Activated T-cell treated with anti-CD3 and anti-CD28 coated beads for 48 hours (primary cell): ENCODE results near the gene POLR2L.

Source experiments
- DNase-seq: peaks from one replicate; pipeline ENCODE4 v3.0.0-alpha.2; 2020; ENCODE audit warnings: low read depth

The POLR2L gene

DNA sequence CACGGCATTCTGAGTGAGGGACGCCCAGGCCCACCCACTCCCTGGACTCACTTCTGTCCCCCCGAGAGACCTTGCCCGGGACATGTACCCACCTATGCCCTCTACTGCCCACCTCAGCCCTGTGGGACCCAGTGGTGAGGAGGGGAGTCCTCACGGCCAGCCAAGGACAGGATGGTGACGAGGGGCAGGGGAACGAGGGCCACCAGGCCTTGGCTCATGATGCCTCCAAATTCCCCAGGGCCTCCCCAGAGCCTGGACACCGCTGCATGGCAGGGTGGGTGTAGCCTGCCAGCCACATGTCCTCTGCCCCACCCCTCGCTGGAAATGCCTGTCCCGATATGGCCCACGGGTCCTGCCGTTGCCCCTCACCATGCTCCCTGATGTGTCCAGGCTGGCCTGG lies 26.5 kb upstream of the POLR2L start:
- DNase-seq = no peak

DNA sequence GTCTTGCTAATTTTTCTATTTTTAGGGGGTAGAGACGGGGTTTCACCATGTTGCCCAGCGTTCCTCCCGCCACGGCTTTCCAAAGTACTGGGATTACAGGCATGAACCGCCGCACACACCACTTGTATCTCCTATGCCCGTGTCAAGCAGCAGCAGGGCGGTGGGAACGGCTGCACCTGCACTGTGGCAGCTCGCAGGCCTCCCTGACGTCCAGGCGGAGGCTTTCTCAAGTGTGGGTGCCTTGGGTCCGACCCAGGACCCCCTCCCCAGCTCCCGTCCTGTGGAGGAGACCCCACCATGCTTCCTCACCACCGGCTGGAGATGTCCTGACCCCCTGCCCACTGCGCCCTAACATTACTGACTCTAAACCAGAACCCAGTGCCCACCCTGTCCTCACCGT lies 26.1 kb upstream of the POLR2L start:
- DNase-seq = no peak

DNA sequence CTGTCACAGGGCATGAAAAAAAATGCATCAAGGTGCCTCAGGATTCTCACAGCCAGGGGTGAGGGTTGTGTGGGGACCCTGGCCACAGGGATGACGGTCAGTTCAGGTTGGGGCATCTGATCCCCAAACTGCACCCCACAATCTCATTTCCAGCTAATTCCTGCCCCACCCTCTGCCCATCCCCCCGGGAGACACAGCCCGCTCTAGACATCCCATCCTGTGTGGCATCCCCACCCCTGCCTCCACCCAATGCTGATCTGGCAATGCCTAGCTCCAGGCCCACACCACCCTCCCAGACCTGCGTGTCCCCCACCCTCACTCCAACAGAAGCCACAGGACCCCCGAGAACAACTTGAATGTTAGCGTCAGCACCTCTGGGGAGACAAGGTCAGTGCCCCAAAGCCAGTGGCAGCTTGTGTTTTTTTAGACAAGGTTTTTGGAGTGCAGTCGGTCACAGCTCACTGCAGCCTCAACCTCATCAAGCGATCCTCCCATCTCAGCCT lies 25.6 kb upstream of the POLR2L start:
- no peak for DNase-seq

DNA sequence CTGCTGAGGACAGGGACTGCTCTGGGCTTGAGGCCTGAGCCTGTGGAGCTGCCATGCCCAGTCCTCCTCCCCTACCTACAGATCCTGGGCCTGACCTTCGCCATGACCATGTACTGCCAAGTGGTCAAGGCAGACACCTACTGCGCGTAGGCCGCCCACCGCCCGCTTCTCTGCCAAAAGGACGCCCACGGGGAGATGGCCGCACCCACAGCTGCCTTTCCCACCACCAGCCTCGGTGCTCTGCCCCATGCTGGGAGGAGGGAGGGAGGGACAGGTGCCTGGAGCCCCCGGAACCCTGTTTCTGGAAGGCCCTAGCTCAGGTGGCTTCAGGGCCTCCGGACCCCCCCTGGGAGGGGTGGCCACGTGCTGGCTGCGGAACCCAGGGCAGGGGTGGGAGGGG lies 24.2 kb upstream of the POLR2L start:
- no peak for DNase-seq

GRCh38 chr11:865462-866430 lies 23.4 kb upstream of the POLR2L start:
- no peak for DNase-seq

DNA sequence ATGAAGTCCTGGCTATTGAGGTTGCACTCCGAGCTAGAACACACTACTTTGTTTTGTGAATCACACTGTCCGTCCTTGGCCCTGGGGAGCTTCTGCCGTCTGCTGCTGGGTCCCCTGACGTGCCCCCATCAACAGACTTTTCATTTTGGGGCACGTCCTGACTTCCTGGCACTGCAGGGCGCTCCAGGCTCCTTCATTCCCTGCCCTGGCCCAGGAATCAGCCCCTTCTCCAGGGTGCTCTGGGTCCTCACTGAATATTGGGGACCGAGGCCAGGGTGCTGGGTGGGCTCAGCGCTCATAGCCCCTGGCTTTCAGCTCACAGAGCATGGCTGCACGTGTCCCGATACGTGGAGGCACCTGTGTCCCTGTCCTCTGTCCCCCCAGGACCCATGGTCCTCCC lies 22.6 kb upstream of the POLR2L start:
- DNase-seq = no peak

- no peak for DNase-seq
These were observed 21.8 kb upstream of the POLR2L start for GRCh38 chr11:863910-864827.

DNA sequence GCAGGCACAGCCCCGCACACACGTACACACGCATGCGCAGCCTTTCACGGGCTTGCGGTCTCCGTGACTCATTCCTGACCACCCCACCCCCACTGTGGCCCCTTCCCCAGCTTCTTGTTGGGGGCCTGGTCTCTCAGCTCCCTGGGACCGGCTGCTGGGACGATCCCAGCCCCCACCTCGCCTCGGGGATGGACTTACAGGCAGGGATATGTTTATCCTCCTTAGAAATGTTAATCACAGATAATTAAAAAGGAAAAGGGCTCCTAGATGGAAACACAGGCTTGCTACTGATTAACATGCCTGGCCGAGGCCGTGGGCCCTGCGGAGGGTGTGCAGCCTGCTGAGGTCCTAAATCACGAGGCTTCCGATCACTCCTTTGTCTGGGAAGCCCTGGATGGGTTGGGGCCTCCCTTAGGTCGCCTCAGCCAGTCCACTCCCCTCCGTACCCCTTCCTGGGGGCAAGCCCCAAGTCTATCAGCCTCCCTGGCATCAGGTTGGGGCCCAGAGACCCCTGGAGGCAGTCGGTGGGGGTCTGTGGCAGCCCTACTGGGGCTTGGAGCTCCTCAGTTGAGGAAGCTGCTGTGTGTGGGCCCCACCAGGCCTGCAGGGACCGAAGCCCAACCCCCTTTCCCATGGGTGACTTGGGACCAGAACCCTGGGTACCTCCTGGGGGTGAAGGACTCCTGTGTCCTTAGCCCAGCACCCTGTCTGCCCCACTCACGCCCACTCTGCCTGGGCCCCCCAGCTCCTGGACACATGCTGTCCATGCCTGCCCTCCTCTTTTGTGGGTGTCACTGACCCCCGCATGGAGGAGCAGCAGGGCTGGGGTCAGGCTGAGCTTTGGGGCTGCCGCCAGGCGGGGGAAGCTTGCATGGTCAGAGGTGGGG lies 20.9 kb upstream of the POLR2L start:
- no peak for DNase-seq

GRCh38 chr11:862696-863022 lies 20.3 kb upstream of the POLR2L start:
- no peak for DNase-seq

DNA sequence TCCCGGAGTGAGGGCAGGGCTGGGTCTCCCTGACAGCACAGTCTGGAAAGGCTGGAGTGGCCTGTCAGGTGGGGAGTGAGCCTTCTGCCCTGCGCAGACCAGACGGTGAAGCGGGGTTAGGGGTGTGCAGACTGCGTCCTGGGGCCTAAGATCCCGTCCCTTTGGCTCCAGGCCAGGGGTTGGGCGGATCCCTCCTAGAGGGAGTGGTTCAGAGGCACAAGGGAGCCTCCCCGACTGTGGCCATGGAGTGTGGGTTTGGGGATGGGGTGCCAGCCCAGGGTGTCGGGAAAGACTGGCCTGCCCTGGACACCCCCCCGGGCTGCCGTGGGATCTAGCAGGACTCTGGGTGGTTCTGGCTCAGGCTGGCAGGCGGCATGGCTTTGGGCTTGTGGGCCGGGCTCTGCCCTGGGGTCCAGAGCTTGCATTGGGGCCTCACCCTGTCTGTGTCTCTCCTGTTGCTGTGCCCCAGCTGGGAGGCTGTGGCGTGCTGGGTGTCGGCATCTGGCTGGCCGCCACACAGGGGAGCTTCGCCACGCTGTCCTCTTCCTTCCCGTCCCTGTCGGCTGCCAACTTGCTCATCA lies 19.8 kb upstream of the POLR2L start:
- no peak for DNase-seq

DNA sequence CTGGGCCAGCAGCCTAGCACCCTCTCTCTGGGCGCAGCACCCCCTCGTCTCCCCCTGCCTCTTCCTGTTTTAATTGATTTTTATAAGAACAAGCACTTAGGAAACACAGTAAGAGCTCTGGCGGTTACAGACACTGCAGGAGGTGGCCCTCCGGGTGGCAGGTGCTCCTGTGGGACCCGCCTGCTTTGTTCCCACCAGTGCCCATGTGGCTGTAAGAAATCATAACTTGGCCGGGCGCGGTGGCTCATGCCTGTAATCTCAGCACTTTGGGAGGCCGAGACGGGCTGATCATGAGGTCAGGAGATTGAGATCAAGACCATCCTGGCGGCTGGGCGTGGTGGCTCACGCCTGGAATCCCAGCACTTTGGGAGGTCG lies 18.8 kb upstream of the POLR2L start:
- DNase-seq = no peak

DNA sequence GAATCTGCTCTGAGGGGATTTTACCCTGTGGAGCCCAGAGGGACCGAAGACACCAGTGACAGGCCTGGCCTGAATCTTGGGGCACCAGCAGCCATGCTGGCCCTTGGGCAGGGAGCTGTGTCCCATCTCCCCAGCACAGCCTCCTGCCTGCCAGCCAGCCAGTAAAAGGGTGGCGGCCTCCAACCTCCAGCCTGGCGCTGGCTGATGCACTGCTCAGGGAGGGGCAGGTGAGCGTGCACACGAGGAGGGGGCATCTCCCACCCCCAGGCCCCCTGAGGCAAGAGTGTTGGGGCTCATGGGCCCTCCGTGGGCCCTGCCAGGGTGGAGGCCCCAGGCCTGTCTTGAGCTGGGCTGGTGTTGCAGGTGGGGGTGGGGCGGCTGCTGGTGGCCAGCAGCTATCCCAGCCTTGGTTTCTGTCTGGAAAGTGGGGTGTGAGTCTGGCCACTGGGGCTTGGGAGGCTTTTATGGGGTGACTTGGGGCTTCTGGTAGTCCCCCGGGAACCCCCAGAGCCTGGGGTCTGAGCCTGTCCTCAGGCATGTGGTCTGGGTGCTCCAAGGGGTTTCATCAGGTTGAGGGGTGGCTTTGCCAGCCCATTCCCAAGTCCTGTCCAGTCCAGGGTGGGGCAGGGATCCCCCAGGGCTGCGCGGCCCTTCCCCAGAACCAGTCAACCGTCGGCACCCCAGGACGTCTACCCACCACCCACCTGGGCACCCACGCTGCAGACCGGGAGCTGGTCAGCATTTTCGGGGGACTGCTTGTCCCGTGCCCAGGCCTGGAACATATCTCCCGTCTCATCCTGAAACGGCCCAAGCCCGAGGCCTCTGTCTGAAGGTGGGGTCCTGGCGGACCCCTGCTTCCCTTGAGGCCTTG lies 18.1 kb upstream of the POLR2L start:
- DNase-seq = no peak

DNA sequence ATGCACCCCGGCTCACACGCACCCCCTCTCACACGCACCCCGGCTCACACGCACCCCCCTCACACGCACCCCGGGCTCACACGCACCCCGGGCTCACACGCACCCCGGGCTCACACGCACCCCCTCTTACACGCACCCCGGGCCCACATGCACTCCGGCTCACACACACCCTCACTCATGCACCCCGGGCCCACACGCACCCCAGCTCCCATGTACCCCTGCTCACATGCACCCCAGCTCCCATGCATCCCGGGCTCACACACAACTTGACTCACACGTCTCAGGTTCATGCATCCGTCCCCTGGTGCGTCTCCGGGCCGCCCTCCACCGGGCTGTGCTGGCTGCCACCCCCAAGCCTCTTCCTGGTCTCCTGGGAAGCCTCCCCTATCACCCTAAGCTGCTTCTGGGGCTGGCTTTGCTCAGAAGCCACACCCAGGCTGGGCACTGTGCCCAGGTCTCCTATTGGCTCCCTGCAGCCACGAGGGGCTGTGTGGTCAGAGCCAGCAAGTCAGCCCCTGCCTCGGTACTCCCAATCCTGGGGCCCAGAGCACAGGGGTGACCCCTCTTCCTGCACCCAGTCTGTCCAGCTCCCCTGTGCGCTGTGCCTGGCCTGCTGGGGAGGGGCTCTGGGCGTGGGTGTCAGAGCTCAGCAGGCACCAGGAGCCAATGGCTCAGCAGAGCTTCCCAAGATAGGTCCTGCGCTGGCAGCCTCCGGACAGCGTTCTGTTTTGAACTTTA lies 17.2 kb upstream of the POLR2L start:
- DNase-seq = no peak

DNA sequence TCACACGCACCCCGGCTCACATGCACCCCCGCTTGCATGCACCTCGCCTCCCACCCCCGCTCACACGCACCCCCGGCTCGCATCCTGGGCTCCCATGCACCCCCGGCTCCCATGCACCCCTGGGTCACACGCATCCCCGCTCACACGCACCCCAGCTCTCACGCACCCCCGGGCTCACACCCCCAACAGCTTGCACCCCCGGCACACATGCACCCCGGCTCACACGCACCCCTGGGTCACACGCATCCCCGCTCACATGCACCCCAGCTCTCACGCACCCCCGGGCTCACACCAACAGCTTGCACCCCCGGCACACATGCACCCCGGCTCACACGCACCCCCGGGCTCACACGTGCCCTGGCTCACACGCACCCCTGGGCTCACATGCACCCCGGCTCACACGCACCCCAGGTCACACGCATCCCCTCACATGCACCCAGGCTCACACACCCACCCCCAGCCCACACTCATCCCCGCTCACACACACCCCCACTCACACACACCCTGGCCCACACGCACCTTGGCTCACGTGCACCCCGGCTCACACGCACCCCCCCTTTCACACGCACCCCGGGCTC lies 16.5 kb upstream of the POLR2L start:
- DNase-seq = no peak

DNA sequence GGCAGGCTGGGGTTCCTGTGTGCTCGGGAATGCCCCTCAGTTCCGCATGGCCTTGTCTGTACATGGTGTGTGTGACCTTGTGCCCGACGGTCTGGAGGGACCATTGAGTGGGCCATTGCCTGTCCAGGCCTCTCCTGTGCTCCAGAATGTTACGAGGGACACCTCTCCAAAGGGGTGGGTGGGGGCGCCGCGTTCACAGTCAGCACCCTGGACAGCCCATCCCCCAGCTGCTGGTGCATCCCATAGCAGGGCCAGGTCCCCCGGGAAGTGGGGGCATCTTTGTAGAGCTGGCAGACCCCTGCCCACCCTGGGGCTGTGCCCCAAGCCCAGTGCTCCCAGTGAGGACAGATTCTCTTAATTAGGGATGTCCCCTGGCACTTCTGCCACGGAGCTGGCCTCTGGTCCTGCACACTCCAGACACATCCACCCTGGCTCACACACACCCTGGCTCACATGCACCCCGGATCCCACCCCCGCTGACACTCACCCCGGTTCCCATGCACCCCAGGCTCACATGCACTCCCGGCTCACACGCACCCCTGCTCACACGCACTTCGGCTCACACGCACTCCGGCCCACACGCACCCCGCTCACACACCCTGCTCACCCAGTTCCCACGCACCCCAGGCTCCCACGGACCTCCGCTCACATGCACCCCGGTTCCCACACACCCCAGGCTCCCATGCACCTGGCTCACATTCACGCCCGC lies 15.9 kb upstream of the POLR2L start:
- no peak for DNase-seq

DNA sequence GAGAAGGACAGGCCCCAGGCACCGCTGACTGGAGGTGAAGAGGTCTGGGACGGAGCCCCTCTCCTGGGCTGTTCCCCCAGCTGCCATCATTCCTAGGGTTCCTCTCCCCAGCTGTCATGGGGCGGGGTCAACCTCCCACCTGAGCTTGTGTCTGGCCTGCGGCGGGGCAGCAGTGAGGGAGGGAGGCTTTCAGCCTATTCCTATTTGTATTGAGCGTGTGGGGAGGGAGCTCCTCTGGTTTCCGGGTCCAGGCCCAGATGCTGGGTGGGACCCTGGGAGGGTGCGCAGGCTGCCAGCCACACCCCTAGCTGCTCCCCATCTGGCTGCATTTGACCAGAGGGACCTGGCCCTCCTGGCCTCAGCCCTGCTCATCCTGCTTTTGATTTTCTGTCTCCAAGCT lies 14.1 kb upstream of the POLR2L start:
- DNase-seq = no peak

DNA sequence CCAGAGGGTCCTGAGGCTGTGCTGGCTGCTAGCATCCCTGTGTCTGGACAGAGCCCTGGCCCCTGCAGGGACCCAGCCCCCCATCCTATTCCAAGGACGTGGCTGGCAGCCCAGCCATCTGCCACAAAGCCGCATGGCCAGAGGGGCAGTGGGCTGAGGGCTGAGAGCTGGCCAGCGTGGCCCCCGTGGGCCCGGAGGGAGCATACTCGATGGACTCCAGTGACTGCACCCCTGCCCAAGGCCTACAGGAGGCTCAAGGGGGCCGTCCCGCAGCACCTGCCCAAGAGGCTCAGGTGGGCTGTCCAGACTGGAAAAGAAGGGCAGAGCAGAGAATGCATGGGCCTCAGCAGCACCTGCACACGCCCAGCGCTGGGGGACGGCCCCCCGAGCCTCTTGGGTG lies 13.5 kb upstream of the POLR2L start:
- DNase-seq = no peak

GRCh38 chr11:855330-855674 lies 13.0 kb upstream of the POLR2L start:
- DNase-seq = no peak
